ENCODE results near the gene CCNY.

The CCNY gene

GRCh38 chr10:35351021-35351420, 14.7 kb downstream of the CCNY start:
- Histone ChIP-seq H2AK5ac (ENCODE audit: low read length, severe bottlenecking) (no peak overlapping the region), H3K18ac (ENCODE audit: low read depth in 1 of 2, low read length in 2 of 2) (no peak overlapping the region), H3K9ac (ENCODE audit: low read length) (no peak overlapping the region), H4K91ac (ENCODE audit: low read length) (no peak overlapping the region), H2BK15ac (ENCODE audit: low read depth, poor library complexity, severe bottlenecking) (no peak overlapping the region), H3K27me3 (ENCODE audit: control insufficient read depth in 1 of 2, insufficient read depth in 1 of 2, low read length in 2 of 2) (no peaks in the 10 kb centered on the region), H3K4ac (ENCODE audit: low read depth in 1 of 2, low read length in 2 of 2) (no peak overlapping the region), H3K36me3 (ENCODE audit: control insufficient read depth in 1 of 2, insufficient read depth in 2 of 2, low read depth in 1 of 2, low read length in 2 of 2) (peaks cover 0 to 3% of the 10 kb centered on the region in 2 experiments), H3K4me3 (ENCODE audit: insufficient read depth in 1 of 2, low read depth in 1 of 2, low read length in 2 of 2) (no peak overlapping the region), H3K27ac (ENCODE audit: low read length, poor library complexity, severe bottlenecking) (no peak overlapping the region), H3K23ac (ENCODE audit: low read length in 2 of 2) (no peak overlapping the region), H3K4me2 (ENCODE audit: low read length, poor library complexity, severe bottlenecking) (no peak overlapping the region), H4K8ac (ENCODE audit: low read length) (no peak overlapping the region), H3K14ac (ENCODE audit: low read length in 2 of 2) (no peak overlapping the region), H3K4me1 (ENCODE audit: control insufficient read depth, insufficient read depth, low read depth, low read length) (peaks cover 2% of the 10 kb centered on the region), H2AFZ (ENCODE audit: low read depth, low read length) (no peak overlapping the region), H2BK12ac (ENCODE audit: low read length in 2 of 2) (no peak overlapping the region), H2BK120ac (ENCODE audit: low read depth, low read length) (no peak overlapping the region), H3K79me1 (replicated peaks; ENCODE audit: low read length, poor library complexity, severe bottlenecking) (peaks cover 25% of the 10 kb centered on the region), H2BK5ac (ENCODE audit: low read depth, low read length, poor library complexity, severe bottlenecking) (no peak overlapping the region), H3K9me3 (ENCODE audit: control insufficient read depth, low read length) (no peaks in the 10 kb centered on the region)
- DNase-seq, result peak; percentile 79
- WGBS, result 63% methylated on average over 2 of the region's 2 CpGs

GRCh38 chr10:35352097-35352496, 15.8 kb downstream of the CCNY start:
- no peak overlapping the region for H3K18ac ChIP-seq (ENCODE audit: low read depth in 1 of 2, low read length in 2 of 2)
- H2AFZ ChIP-seq (ENCODE audit: low read depth, low read length), result no peak overlapping the region
- H3K9me3 ChIP-seq (ENCODE audit: control insufficient read depth, low read length), result no peaks in the 10 kb centered on the region
- no peak overlapping the region for H4K91ac ChIP-seq (ENCODE audit: low read length)
- H2BK15ac ChIP-seq (ENCODE audit: low read depth, poor library complexity, severe bottlenecking), result no peak overlapping the region
- no peak overlapping the region for H2BK5ac ChIP-seq (ENCODE audit: low read depth, low read length, poor library complexity, severe bottlenecking)
- H3K27ac ChIP-seq (ENCODE audit: low read length, poor library complexity, severe bottlenecking), result no peak overlapping the region
- no peak overlapping the region for H3K9ac ChIP-seq (ENCODE audit: low read length)
- no peak overlapping the region for H3K4ac ChIP-seq (ENCODE audit: low read depth in 1 of 2, low read length in 2 of 2)
- H2AK5ac ChIP-seq (ENCODE audit: low read length, severe bottlenecking), result no peak overlapping the region
- H3K4me1 ChIP-seq (ENCODE audit: control insufficient read depth, insufficient read depth, low read depth, low read length), result peaks cover 7% of the 10 kb centered on the region
- H3K4me3 ChIP-seq (ENCODE audit: insufficient read depth in 1 of 2, low read depth in 1 of 2, low read length in 2 of 2), result no peak overlapping the region
- H3K79me1 ChIP-seq (replicated peaks; ENCODE audit: low read length, poor library complexity, severe bottlenecking), result peaks cover 28% of the 10 kb centered on the region
- H2BK12ac ChIP-seq (ENCODE audit: low read length in 2 of 2), result no peak overlapping the region
- H3K4me2 ChIP-seq (ENCODE audit: low read length, poor library complexity, severe bottlenecking), result no peak overlapping the region
- 60% methylated on average over 2 of the region's 2 CpGs for WGBS
- no peak overlapping the region for H3K14ac ChIP-seq (ENCODE audit: low read length in 2 of 2)
- DNase-seq, result peak; percentile 47
- peaks cover 0 to 3% of the 10 kb centered on the region in 2 experiments for H3K36me3 ChIP-seq (ENCODE audit: control insufficient read depth in 1 of 2, insufficient read depth in 2 of 2, low read depth in 1 of 2, low read length in 2 of 2)
- H3K27me3 ChIP-seq (ENCODE audit: control insufficient read depth in 1 of 2, insufficient read depth in 1 of 2, low read length in 2 of 2), result no peaks in the 10 kb centered on the region
- no peak overlapping the region for H4K8ac ChIP-seq (ENCODE audit: low read length)
- H3K23ac ChIP-seq (ENCODE audit: low read length in 2 of 2), result no peak overlapping the region
- no peak overlapping the region for H2BK120ac ChIP-seq (ENCODE audit: low read depth, low read length)

GRCh38 chr10:35352512-35352911, 16.2 kb downstream of the CCNY start:
- no peak overlapping the region for H2AFZ ChIP-seq (ENCODE audit: low read depth, low read length)
- no peak overlapping the region for H3K4me2 ChIP-seq (ENCODE audit: low read length, poor library complexity, severe bottlenecking)
- no peak overlapping the region for H3K4me3 ChIP-seq (ENCODE audit: insufficient read depth in 1 of 2, low read depth in 1 of 2, low read length in 2 of 2)
- peak overlapping the region in 1 of 2 experiments; percentile 78 for H3K4ac ChIP-seq (ENCODE audit: low read depth in 1 of 2, low read length in 2 of 2)
- H2BK15ac ChIP-seq (ENCODE audit: low read depth, poor library complexity, severe bottlenecking), result no peak overlapping the region
- H4K8ac ChIP-seq (ENCODE audit: low read length), result peak overlapping the region; percentile 38
- H3K36me3 ChIP-seq (ENCODE audit: control insufficient read depth in 1 of 2, insufficient read depth in 2 of 2, low read depth in 1 of 2, low read length in 2 of 2), result peaks cover 0 to 3% of the 10 kb centered on the region in 2 experiments
- H3K14ac ChIP-seq (ENCODE audit: low read length in 2 of 2), result no peak overlapping the region
- H3K4me1 ChIP-seq (ENCODE audit: control insufficient read depth, insufficient read depth, low read depth, low read length), result peaks cover 7% of the 10 kb centered on the region
- H3K18ac ChIP-seq (ENCODE audit: low read depth in 1 of 2, low read length in 2 of 2), result no peak overlapping the region
- H4K91ac ChIP-seq (ENCODE audit: low read length), result peak overlapping the region; percentile 31
- DNase-seq, result no peak
- H3K9me3 ChIP-seq (ENCODE audit: control insufficient read depth, low read length), result no peaks in the 10 kb centered on the region
- no peak overlapping the region for H3K9ac ChIP-seq (ENCODE audit: low read length)
- H2BK5ac ChIP-seq (ENCODE audit: low read depth, low read length, poor library complexity, severe bottlenecking), result no peak overlapping the region
- H2BK120ac ChIP-seq (ENCODE audit: low read depth, low read length), result no peak overlapping the region
- 89% methylated on average over 7 of the region's 7 CpGs for WGBS
- H2BK12ac ChIP-seq (ENCODE audit: low read length in 2 of 2), result no peak overlapping the region
- H3K27ac ChIP-seq (ENCODE audit: low read length, poor library complexity, severe bottlenecking), result no peak overlapping the region
- no peaks in the 10 kb centered on the region for H3K27me3 ChIP-seq (ENCODE audit: control insufficient read depth in 1 of 2, insufficient read depth in 1 of 2, low read length in 2 of 2)
- H2AK5ac ChIP-seq (ENCODE audit: low read length, severe bottlenecking), result no peak overlapping the region
- H3K79me1 ChIP-seq (replicated peaks; ENCODE audit: low read length, poor library complexity, severe bottlenecking), result peaks cover 26% of the 10 kb centered on the region
- no peak overlapping the region for H3K23ac ChIP-seq (ENCODE audit: low read length in 2 of 2)

- no peak overlapping the region for H2AFZ ChIP-seq (ENCODE audit: low read depth, low read length)
Measured at GRCh38 chr10:35353395-35353794, 17.1 kb downstream of the CCNY start.

More at GRCh38 chr10:35353395-35353794, 17.1 kb downstream of the CCNY start:
- Histone ChIP-seq H3K14ac (ENCODE audit: low read length in 2 of 2) (no peak overlapping the region), H3K36me3 (ENCODE audit: control insufficient read depth in 1 of 2, insufficient read depth in 2 of 2, low read depth in 1 of 2, low read length in 2 of 2) (peaks cover 0 to under 1% of the 10 kb centered on the region in 2 experiments), H2BK15ac (ENCODE audit: low read depth, poor library complexity, severe bottlenecking) (no peak overlapping the region), H2BK5ac (ENCODE audit: low read depth, low read length, poor library complexity, severe bottlenecking) (no peak overlapping the region), H3K4me2 (ENCODE audit: low read length, poor library complexity, severe bottlenecking) (no peak overlapping the region), H2BK120ac (ENCODE audit: low read depth, low read length) (no peak overlapping the region), H3K18ac (ENCODE audit: low read depth in 1 of 2, low read length in 2 of 2) (no peak overlapping the region), H3K4ac (ENCODE audit: low read depth in 1 of 2, low read length in 2 of 2) (no peak overlapping the region), H3K27me3 (ENCODE audit: control insufficient read depth in 1 of 2, insufficient read depth in 1 of 2, low read length in 2 of 2) (no peaks in the 10 kb centered on the region), H4K8ac (ENCODE audit: low read length) (no peak overlapping the region), H3K4me1 (ENCODE audit: control insufficient read depth, insufficient read depth, low read depth, low read length) (peaks cover 7% of the 10 kb centered on the region), H3K9ac (ENCODE audit: low read length) (no peak overlapping the region), H3K27ac (ENCODE audit: low read length, poor library complexity, severe bottlenecking) (no peak overlapping the region), H4K91ac (ENCODE audit: low read length) (no peak overlapping the region), H3K9me3 (ENCODE audit: control insufficient read depth, low read length) (no peaks in the 10 kb centered on the region), H2AK5ac (ENCODE audit: low read length, severe bottlenecking) (no peak overlapping the region), H3K79me1 (replicated peaks; ENCODE audit: low read length, poor library complexity, severe bottlenecking) (peaks cover 24% of the 10 kb centered on the region), H3K23ac (ENCODE audit: low read length in 2 of 2) (no peak overlapping the region), H2BK12ac (ENCODE audit: low read length in 2 of 2) (no peak overlapping the region), H3K4me3 (ENCODE audit: insufficient read depth in 1 of 2, low read depth in 1 of 2, low read length in 2 of 2) (no peak overlapping the region)
- WGBS, result 98% methylated on average over 2 of the region's 2 CpGs
- DNase-seq, result no peak
